ENCODE data around the gene SLC47A2.

GRCh38 chr17:19716108-19717030 lies at the start of gene SLC47A2:
- TF ChIP-seq EZH2 (IDR thresholded peaks at IDR 0.05; ENCODE audit: low read length), result no peak
- TF ChIP-seq, protein P1, sequence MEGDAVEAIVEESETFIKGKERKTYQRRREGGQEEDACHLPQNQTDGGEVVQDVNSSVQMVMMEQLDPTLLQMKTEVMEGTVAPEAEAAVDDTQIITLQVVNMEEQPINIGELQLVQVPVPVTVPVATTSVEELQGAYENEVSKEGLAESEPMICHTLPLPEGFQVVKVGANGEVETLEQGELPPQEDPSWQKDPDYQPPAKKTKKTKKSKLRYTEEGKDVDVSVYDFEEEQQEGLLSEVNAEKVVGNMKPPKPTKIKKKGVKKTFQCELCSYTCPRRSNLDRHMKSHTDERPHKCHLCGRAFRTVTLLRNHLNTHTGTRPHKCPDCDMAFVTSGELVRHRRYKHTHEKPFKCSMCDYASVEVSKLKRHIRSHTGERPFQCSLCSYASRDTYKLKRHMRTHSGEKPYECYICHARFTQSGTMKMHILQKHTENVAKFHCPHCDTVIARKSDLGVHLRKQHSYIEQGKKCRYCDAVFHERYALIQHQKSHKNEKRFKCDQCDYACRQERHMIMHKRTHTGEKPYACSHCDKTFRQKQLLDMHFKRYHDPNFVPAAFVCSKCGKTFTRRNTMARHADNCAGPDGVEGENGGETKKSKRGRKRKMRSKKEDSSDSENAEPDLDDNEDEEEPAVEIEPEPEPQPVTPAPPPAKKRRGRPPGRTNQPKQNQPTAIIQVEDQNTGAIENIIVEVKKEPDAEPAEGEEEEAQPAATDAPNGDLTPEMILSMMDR (optimal IDR thresholded peaks at IDR 0.05 in 1 of 3, IDR thresholded peaks at IDR 0.05 in 1 of 3, conservative IDR thresholded peaks at IDR 0.05 in 1 of 3; ENCODE audit: extremely low read depth in 1 of 3, insufficient read depth in 2 of 3, low read length in 3 of 3), result no peak
